A549 (cell line): ENCODE data around the gene SPATA31D1. TPM values are rescaled to one million over a fixed set of nuclear protein-coding genes. Genes with fewer than 3 reads are reported as not detected.
A peak's percentile ranks its signal among the peaks of the same experiment; 100 is the strongest.
"Not testable (repeated sequence)": the region's sequence is repeated elsewhere in the genome, so short reads cannot be mapped to it uniquely, and the experiment has no call there.

Experiments
- ATAC-seq, 2 experiments: fragments of 200-7000 bp in 1 of 2; fragments of >200 bp in 1 of 2; cut with Nextera tagmentation in 1 of 2; cut with Tn5 transposase in 1 of 2; 3 replicates each; pipeline versions ENCODE4 v1.8.0 to v1.9.1; 2018 to 2020; ENCODE audit warnings: mild to moderate bottlenecking in 1 of 2, moderate library complexity in 1 of 2
- CTCF ChIA-PET: fragments of 300-600 bp; sonication (Branson Sonifier 250); formaldehyde crosslinking; extraction: SDS; loops from one replicate; lab custom pipeline; 2021; ENCODE audit warnings: antibody characterized with exemption, inconsistent platforms; lab: Yijun Ruan, JAX
- POLR2A ChIA-PET: fragments of 350-600 bp; formaldehyde crosslinking; extraction: SDS; loops from one replicate; lab custom pipeline; 2021; ENCODE audit warnings: antibody characterized with exemption, inconsistent platforms; lab: Yijun Ruan, JAX
- DNase-seq, 2 experiments: peaks; one replicate each; pipeline versions ENCODE4 v3.0.0 to v3.0.0-alpha.2; 2011 to 2016; ENCODE audit warnings: low read depth in 1 of 2, low spot score in 1 of 2
- FAIRE-seq: peaks from 2 replicates; lab custom pipeline; 2011; peaks lifted over from hg19 to GRCh38; lab: Jason Lieb, UNC
- H3K27ac ChIP-seq, 2 experiments: fragments of >200 bp; sonication (Bioruptor Twin); formaldehyde crosslinking; 3 replicates each; pipeline ENCODE4 v1.5.1; 2016 to 2017
- H3K4me1 ChIP-seq: fragments of >200 bp; sonication (Bioruptor Twin); formaldehyde crosslinking; 3 replicates; pipeline ENCODE4 v1.6.1; 2016
- H3K4me2 ChIP-seq: fragments of >200 bp; sonication (Bioruptor Twin); formaldehyde crosslinking; 3 replicates; pipeline ENCODE4 v1.6.1; 2016
- H3K4me3 ChIP-seq: fragments of >200 bp; sonication (Bioruptor Twin); formaldehyde crosslinking; 3 replicates; pipeline ENCODE4 v1.5.1; 2016
- H3K9me3 ChIP-seq: fragments of >200 bp; sonication (Bioruptor Twin); formaldehyde crosslinking; 3 replicates; pipeline ENCODE4 v1.6.1; 2016
- ATOH8 ChIP-seq: fragments of 250-450 bp; sonication (Bioruptor Pico); IDR thresholded peaks from 2 replicates; pipeline ENCODE4 v1.5.0; 2020; ENCODE audit warnings: low read depth, mild to moderate bottlenecking, moderate library complexity
- BCL3 ChIP-seq: fragments of >200 bp; sonication (Bioruptor Twin); formaldehyde crosslinking; IDR thresholded peaks from 3 replicates; pipeline ENCODE4 v1.6.1; 2016
- CBX8 ChIP-seq: fragments of 200-600 bp; sonication (generic); IDR thresholded peaks from 2 replicates; pipeline ENCODE4 v1.6.1; 2016
- E2F6 ChIP-seq: IDR thresholded peaks from 2 replicates; pipeline ENCODE4 v1.6.1; 2012; ENCODE audit warnings: low read depth, borderline replicate concordance
- EHMT2 ChIP-seq: fragments of 200-600 bp; sonication (generic); IDR thresholded peaks from 2 replicates; pipeline ENCODE4 v1.6.1; 2016; ENCODE audit warnings: antibody characterized with exemption, low read depth, mild to moderate bottlenecking, moderate library complexity
- ELK1 ChIP-seq: fragments of 150-350 bp; IDR thresholded peaks from 2 replicates; pipeline ENCODE4 v1.6.1; 2014; ENCODE audit warnings: low read depth, mild to moderate bottlenecking, low read length
- FOXS1 ChIP-seq: fragments of 250-450 bp; sonication (Bioruptor Pico); IDR thresholded peaks from 2 replicates; pipeline ENCODE4 v1.5.0; 2020; ENCODE audit warnings: mild to moderate bottlenecking, moderate library complexity
- JUN ChIP-seq, 2 experiments: fragments of >200 bp; sonication (Bioruptor Twin); formaldehyde crosslinking; IDR thresholded peaks; 2 replicates in 1 of 2; 3 replicates in 1 of 2; pipeline ENCODE4 v1.6.1; 2016 to 2017
- MAFK ChIP-seq: fragments of 450-650 bp; IDR thresholded peaks from 2 replicates; pipeline ENCODE4 v1.6.1; 2014; ENCODE audit not compliant: partially characterized antibody
- NPAS2 ChIP-seq: fragments of 250-450 bp; sonication (Bioruptor Pico); IDR thresholded peaks from 2 replicates; pipeline ENCODE4 v1.8.0; 2022; ENCODE audit warnings: mild to moderate bottlenecking, moderate library complexity, borderline replicate concordance
- RNF2 ChIP-seq: fragments of 200-600 bp; sonication (generic); IDR thresholded peaks from 2 replicates; pipeline ENCODE4 v1.6.1; 2016; ENCODE audit warnings: low read depth, mild to moderate bottlenecking, antibody characterized with exemption, moderate library complexity, borderline replicate concordance
- ZFP36 ChIP-seq: fragments of 450-650 bp; IDR thresholded peaks from 2 replicates; pipeline ENCODE4 v1.6.1; 2014; ENCODE audit warnings: borderline replicate concordance; ENCODE audit not compliant: partially characterized antibody
- WGBS: methylation state at CpG from one replicate; pipeline ENCODE4 v1.1.6; 2017; ENCODE audit errors: missing lambda C conversion rate; 5-methylcytosine and 5-hydroxymethylcytosine counted together
- polyA minus RNA-seq: library from RNA; depleted of rRNA, polyadenylated mRNA; stranded (reverse); fragments of >200 nt; gene quantifications from 2 replicates; pipeline ENCODE4 v1.2.3, GENCODE V29; 2011; rRNA and poly(A)+ RNA removed
- polyA plus RNA-seq, 4 experiments: library from polyadenylated mRNA; depleted of rRNA in 3 of 4; stranded (reverse); fragments of >200 nt; fragmentation: RNase III in 1 of 4; extraction: RNeasy Plus Mini Kit Qiagen cat#74134 plus additional on column Dnase treatment in 1 of 4; gene quantifications; 2 replicates in 3 of 4; 3 replicates in 1 of 4; pipeline ENCODE4 v1.2.3, GENCODE V29; 2011 to 2017
- TF ChIP-seq, protein P1 (sequence below): fragments of 200-600 bp; sonication (generic); IDR thresholded peaks from 2 replicates; pipeline ENCODE4 v1.6.1; 2016; ENCODE audit warnings: antibody characterized with exemption, mild to moderate bottlenecking, moderate library complexity
- TF ChIP-seq, protein P2 (sequence below): fragments of 450-650 bp; IDR thresholded peaks from 2 replicates; pipeline ENCODE4 v1.6.1; 2014; ENCODE audit warnings: antibody characterized with exemption

The SPATA31D1 gene
- polyA plus RNA-seq (2011; rRNA removed) = not detected in 2 replicates
- not detected in 2 replicates for polyA plus RNA-seq (2012; cell fraction: cytosol; rRNA removed)
- polyA plus RNA-seq (2012; cell fraction: nucleus; rRNA removed) = not detected in 2 replicates
- polyA plus RNA-seq (2017; fragmentation: RNase III; extraction: RNeasy Plus Mini Kit Qiagen cat#74134 plus additional on column Dnase treatment) = not detected in 3 replicates
- polyA minus RNA-seq = not detected in 2 replicates

DNA sequence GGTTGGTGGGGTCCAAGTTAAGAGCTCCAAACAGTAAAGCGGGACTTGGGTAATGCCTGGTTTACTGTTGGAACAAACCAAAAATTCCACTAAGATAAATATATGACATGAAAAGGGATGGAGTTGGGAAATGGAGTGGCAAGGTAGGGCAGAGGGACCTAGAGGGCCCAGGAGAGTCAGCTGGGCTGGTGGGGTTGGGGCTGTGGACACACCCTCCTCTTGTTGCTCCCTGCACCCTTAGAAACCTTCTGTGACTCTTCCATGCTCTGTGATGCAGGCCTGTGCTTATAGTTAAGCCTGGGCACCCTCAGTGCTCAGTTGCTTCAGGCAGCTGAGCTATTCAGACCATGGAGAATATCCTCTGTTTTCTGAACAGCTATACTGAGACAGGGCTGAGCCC is at the start of gene SPATA31D1:
Gene SPATA31D1 (plus strand): TSS at position 301 of the 400 bp plus-strand sequence. CDS start 47 bp downstream, at position 348.
- H3K27ac ChIP-seq, ATAC-seq, H3K4me1 ChIP-seq, FAIRE-seq, H3K4me3 ChIP-seq, DNase-seq, POLR2A ChIA-PET, CTCF ChIA-PET, H3K9me3 ChIP-seq, H3K4me2 ChIP-seq: not testable (repeated sequence)
- 94% methylated on average over 1 of the region's 1 CpG for WGBS

- WGBS = no CpG with 5 or more reads among the region's 2 CpGs
- H3K9me3 ChIP-seq, H3K4me1 ChIP-seq, FAIRE-seq, H3K27ac ChIP-seq, POLR2A ChIA-PET, H3K4me2 ChIP-seq, CTCF ChIA-PET, DNase-seq, H3K4me3 ChIP-seq: not testable (repeated sequence)
- ATAC-seq = peak in 1 of 2 experiments; percentile 51; a peak in 2 of 6 replicates
These were observed 45.2 kb upstream of the SPATA31D1 start, which contains the start of gene SPATA31D3 for GRCh38 chr9:81943393-81943792. TSS of gene SPATA31D3 (plus strand) at chr9:81943500. CDS start at chr9:81943586, 86 bp downstream.

GRCh38 chr9:81948650-81949049 is 39.9 kb upstream of the SPATA31D1 start:
- CTCF ChIA-PET, H3K4me3 ChIP-seq, DNase-seq, POLR2A ChIA-PET, H3K4me2 ChIP-seq, ATAC-seq, H3K27ac ChIP-seq, H3K9me3 ChIP-seq, FAIRE-seq, H3K4me1 ChIP-seq: not testable (repeated sequence)
- WGBS = no CpG with 5 or more reads among the region's 3 CpGs

DNA sequence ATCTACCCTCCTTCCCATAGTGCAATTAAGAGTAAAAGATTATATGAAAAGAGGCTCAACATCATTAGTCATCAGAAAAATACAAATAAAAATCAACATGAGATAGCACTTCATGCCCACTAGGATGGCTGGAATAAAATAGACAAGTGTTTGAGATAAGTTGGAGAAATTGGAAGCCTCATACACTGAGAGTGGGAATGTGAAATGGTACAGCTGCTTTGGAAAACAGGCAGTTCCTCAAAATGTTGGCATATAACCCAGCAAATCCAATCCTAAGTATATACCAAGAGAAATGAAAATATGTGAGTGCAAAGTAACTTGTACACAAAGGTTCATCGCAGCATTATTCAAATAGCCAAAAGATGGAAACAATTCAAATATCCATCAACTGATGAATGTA is 35.5 kb upstream of the SPATA31D1 start:
- H3K9me3 ChIP-seq = peaks cover 17% of the 10 kb centered on the region
- 89% methylated on average over 1 of the region's 1 CpG for WGBS
- H3K4me2 ChIP-seq = no peak overlapping the region
- H3K4me1 ChIP-seq = no peaks in the 10 kb centered on the region
- H3K4me3 ChIP-seq = no peak overlapping the region
- no peak overlapping the region for H3K27ac ChIP-seq
- no peak for ATAC-seq
- POLR2A ChIA-PET = no interaction called here
- CTCF ChIA-PET = no interaction called here
- DNase-seq = no peak
- TF ChIP-seq, protein P1, sequence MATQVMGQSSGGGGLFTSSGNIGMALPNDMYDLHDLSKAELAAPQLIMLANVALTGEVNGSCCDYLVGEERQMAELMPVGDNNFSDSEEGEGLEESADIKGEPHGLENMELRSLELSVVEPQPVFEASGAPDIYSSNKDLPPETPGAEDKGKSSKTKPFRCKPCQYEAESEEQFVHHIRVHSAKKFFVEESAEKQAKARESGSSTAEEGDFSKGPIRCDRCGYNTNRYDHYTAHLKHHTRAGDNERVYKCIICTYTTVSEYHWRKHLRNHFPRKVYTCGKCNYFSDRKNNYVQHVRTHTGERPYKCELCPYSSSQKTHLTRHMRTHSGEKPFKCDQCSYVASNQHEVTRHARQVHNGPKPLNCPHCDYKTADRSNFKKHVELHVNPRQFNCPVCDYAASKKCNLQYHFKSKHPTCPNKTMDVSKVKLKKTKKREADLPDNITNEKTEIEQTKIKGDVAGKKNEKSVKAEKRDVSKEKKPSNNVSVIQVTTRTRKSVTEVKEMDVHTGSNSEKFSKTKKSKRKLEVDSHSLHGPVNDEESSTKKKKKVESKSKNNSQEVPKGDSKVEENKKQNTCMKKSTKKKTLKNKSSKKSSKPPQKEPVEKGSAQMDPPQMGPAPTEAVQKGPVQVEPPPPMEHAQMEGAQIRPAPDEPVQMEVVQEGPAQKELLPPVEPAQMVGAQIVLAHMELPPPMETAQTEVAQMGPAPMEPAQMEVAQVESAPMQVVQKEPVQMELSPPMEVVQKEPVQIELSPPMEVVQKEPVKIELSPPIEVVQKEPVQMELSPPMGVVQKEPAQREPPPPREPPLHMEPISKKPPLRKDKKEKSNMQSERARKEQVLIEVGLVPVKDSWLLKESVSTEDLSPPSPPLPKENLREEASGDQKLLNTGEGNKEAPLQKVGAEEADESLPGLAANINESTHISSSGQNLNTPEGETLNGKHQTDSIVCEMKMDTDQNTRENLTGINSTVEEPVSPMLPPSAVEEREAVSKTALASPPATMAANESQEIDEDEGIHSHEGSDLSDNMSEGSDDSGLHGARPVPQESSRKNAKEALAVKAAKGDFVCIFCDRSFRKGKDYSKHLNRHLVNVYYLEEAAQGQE = no peak
- TF ChIP-seq CBX8 (no peak), JUN (IDR thresholded peaks at IDR 0.05) (no peak), ELK1 (no peak), FOXS1 (CRISPR knock-in tag) (no peak), E2F6 (no peak), BCL3 (no peak), ATOH8 (no peak), EHMT2 (no peak), NPAS2 (CRISPR knock-in tag) (no peak), MAFK (no peak), ZFP36 (no peak), RNF2 (no peak)
- TF ChIP-seq, protein P2, sequence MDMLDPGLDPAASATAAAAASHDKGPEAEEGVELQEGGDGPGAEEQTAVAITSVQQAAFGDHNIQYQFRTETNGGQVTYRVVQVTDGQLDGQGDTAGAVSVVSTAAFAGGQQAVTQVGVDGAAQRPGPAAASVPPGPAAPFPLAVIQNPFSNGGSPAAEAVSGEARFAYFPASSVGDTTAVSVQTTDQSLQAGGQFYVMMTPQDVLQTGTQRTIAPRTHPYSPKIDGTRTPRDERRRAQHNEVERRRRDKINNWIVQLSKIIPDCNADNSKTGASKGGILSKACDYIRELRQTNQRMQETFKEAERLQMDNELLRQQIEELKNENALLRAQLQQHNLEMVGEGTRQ = no peak
- FAIRE-seq = no peak
